NT2/D1 (cell line): Measurements from ENCODE around the gene C7.

Source experiments
- DNase-seq: peaks from one replicate; pipeline ENCODE4 v3.0.0-alpha.2; 2011; ENCODE audit warnings: low read depth, low spot score
- H3K27me3 ChIP-seq: 2 replicates; pipeline ENCODE4 v1.6.0; 2011; ENCODE audit warnings: mild to moderate bottlenecking; ENCODE audit not compliant: insufficient read length, insufficient read depth
- H3K36me3 ChIP-seq: 2 replicates; pipeline ENCODE4 v1.6.1; 2011; ENCODE audit warnings: mild to moderate bottlenecking, low read length, mixed read lengths; ENCODE audit not compliant: insufficient read depth, insufficient read length
- H3K4me1 ChIP-seq: 2 replicates; pipeline ENCODE4 v1.5.1; 2011; ENCODE audit not compliant: insufficient read depth, insufficient read length
- H3K4me3 ChIP-seq: 2 replicates; pipeline ENCODE4 v1.5.1; 2011; ENCODE audit warnings: low read depth; ENCODE audit not compliant: insufficient read length
- H3K9ac ChIP-seq: 2 replicates; pipeline ENCODE4 v1.6.0; 2011; ENCODE audit warnings: low read depth; ENCODE audit not compliant: insufficient read length
- H3K9me3 ChIP-seq: 2 replicates; pipeline ENCODE4 v1.5.1; 2011; ENCODE audit warnings: mild to moderate bottlenecking, low read length; ENCODE audit not compliant: insufficient read depth
- SUZ12 ChIP-seq: IDR thresholded peaks from 2 replicates; pipeline ENCODE4 v1.6.1; 2011; ENCODE audit not compliant: insufficient read length, insufficient read depth; ENCODE audit errors: extremely low read depth
- YY1 ChIP-seq: IDR thresholded peaks from 2 replicates; pipeline ENCODE4 v1.6.1; 2011; ENCODE audit not compliant: insufficient read length, insufficient read depth
- ZNF274 ChIP-seq: IDR thresholded peaks from 2 replicates; pipeline ENCODE4 v1.6.1; 2011; ENCODE audit warnings: mild to moderate bottlenecking, low read depth, low read length

The C7 gene

DNA sequence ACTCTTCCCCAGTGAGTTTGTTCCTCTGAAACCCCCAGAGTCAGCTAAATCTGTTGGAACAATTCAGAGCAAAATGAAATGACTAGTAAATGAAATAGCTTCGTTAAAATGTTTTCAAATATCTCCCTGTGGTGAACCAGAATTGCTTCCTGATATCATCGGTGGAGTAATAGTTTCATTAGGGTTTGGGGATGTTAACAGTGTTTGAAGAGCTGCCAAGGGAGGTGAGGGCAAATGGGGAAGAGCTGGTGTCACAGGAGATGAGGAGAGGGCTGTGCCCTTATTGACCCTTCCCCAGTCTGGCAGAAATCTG lies 4.3 kb upstream of the C7 start:
- Histone ChIP-seq H3K36me3 (no peaks in the 10 kb centered on the region), H3K9me3 (no peaks in the 10 kb centered on the region), H3K9ac (no peak overlapping the region), H3K4me1 (no peaks in the 10 kb centered on the region), H3K27me3 (no peaks in the 10 kb centered on the region), H3K4me3 (no peak overlapping the region)
- TF ChIP-seq YY1: no peak
- TF ChIP-seq SUZ12: no peak
- TF ChIP-seq ZNF274: no peak
- DNase-seq: no peak

DNA sequence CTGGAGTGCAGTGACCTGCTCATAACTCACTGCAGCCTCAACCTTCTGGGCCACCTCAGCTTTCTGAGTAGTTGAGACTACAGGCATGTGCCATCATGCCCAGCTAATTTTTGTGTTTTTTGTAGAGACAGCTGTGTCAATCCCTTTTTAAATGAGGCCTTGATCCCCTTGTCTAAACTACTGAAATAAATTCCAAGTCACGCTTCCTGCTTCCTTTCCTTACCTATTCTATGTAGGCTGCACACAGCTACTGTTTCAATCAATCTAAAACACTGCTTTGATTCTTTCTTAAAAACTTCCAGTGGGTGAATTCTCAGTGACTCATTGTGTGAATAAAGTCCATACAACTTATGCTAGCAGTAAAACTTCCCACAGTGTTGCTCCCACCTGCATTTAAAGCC lies 2.9 kb upstream of the C7 start:
- Histone ChIP-seq H3K36me3 (no peaks in the 10 kb centered on the region), H3K9me3 (no peaks in the 10 kb centered on the region), H3K4me1 (no peaks in the 10 kb centered on the region), H3K27me3 (no peaks in the 10 kb centered on the region), H3K9ac (no peak overlapping the region), H3K4me3 (no peak overlapping the region)
- DNase-seq: no peak
- TF ChIP-seq YY1 (no peak), SUZ12 (no peak), ZNF274 (no peak)

DNA sequence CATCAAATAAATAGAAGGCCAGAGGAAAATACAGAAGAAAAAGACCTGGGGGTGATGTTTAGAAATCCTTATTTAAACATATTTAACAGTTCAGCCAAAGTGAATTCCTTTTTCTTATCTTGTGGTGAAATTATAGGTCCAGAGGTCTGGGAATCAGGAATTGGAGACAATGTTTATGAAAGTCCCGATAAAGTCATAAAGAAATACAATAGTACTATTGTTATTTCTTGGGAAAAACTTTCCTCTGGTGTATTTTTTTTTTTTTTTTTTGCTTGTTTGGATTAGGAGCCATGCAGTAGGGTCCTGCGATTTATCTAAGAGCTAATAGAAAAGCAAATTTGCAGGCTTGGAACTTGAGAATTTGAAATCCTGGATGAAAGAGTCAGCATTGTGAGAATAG lies 426 bp downstream of the C7 start:
- no peak overlapping the region for H3K4me3 ChIP-seq
- H3K36me3 ChIP-seq: no peaks in the 10 kb centered on the region
- no peak for DNase-seq
- no peaks in the 10 kb centered on the region for H3K9me3 ChIP-seq
- H3K9ac ChIP-seq: no peak overlapping the region
- TF ChIP-seq SUZ12: no peak
- no peak for TF ChIP-seq YY1
- no peak for TF ChIP-seq ZNF274
- H3K4me1 ChIP-seq: no peaks in the 10 kb centered on the region
- H3K27me3 ChIP-seq: no peaks in the 10 kb centered on the region

DNA sequence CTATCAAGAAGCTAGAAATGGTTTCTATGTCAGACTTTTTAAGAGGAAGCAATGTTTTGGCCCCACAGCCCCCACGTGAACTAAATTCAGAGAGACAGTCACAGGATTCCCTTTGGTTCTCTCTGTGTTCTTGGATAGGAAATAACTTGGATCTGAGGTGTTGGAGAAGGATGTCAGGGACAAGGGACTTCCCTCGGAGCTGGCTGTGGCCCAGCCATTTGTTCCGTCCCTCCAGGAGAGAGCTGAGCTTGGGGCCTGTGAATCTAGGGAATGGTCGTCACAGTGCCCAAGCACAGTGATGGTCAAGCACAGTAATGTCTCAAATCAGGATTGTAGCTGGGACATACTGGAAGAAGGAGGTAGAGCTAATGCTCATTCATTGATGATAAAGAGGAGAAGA lies 2.0 kb downstream of the C7 start:
- no peak overlapping the region for H3K4me3 ChIP-seq
- H3K4me1 ChIP-seq: no peaks in the 10 kb centered on the region
- no peaks in the 10 kb centered on the region for H3K9me3 ChIP-seq
- no peak for DNase-seq
- H3K27me3 ChIP-seq: no peaks in the 10 kb centered on the region
- H3K9ac ChIP-seq: no peak overlapping the region
- TF ChIP-seq SUZ12: no peak
- TF ChIP-seq YY1: no peak
- no peak for TF ChIP-seq ZNF274
- H3K36me3 ChIP-seq: no peaks in the 10 kb centered on the region

DNA sequence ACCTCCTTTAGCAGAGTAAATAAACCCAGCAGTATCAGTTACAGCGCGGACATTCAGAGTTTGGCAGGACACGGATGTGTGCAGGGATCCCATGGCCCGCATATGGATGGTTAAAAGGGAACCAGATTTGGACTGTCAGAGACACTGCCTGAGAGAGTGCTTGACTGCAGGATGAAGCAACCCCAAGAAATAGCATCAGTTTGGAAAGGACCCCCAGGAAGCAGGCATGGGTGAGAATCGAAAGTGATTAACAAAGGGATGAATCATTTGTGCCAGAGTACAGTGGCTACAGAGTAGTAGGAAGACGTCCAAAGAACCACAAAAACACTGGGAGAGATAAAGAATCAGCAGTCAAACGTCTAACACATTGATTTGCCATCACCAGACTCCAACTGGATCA lies 5.5 kb downstream of the C7 start:
- Histone ChIP-seq H3K9me3 (no peaks in the 10 kb centered on the region), H3K27me3 (no peaks in the 10 kb centered on the region), H3K9ac (no peak overlapping the region), H3K36me3 (no peaks in the 10 kb centered on the region), H3K4me1 (no peaks in the 10 kb centered on the region), H3K4me3 (no peak overlapping the region)
- no peak for DNase-seq
- TF ChIP-seq SUZ12 (no peak), ZNF274 (no peak), YY1 (no peak)

DNA sequence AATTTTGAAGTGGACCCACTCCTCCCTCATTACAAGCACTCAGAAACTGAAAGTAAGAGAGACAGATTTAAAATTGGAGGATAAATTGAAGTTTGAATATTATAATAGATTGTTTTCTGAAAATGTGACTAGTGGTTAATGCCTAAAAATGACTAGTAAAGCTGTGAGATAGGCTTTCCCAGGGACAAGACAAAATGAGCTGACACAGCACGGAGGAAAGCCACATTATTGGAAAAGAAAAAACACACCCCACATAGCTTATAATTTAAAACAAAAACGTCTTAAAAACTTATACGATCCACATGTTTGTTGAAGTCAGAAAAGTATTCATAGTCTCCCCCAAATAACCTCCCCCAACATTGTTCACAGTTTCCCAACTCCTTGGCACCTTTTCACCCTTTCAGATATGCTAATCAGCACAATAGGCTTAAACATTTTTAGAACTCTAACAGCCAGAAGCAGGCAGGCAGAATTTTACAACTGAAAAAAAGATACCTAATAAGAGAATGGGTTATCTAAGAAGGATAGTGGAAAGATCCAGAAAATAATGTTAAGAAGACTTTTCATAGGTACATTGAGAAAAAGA lies 6.1 kb downstream of the C7 start:
- no peaks in the 10 kb centered on the region for H3K4me1 ChIP-seq
- no peaks in the 10 kb centered on the region for H3K9me3 ChIP-seq
- TF ChIP-seq ZNF274 (no peak), SUZ12 (no peak), YY1 (no peak)
- no peak overlapping the region for H3K9ac ChIP-seq
- no peaks in the 10 kb centered on the region for H3K36me3 ChIP-seq
- H3K27me3 ChIP-seq: no peaks in the 10 kb centered on the region
- H3K4me3 ChIP-seq: no peak overlapping the region
- DNase-seq: no peak

DNA sequence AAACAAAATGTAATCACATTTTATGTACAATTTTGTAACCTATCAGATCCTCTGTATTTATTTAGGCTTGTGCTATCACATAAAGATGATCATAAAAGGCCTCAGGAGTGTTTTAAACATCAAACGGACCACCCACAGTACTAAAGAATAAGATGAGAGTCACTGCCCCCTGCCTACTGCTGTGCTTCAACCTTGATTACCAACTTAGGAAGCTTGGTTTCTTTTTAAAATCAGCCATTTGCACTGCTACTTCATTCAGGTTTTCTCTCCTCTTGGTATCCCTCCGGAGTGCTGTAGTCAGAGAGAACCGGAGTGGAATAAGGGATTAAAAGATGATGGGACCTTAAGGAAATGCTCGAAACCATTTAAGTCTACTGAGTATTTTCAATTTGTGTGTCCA lies 6.9 kb downstream of the C7 start:
- Histone ChIP-seq H3K4me3 (no peak overlapping the region), H3K27me3 (no peaks in the 10 kb centered on the region), H3K36me3 (no peaks in the 10 kb centered on the region), H3K4me1 (no peaks in the 10 kb centered on the region), H3K9ac (no peak overlapping the region), H3K9me3 (no peaks in the 10 kb centered on the region)
- DNase-seq: no peak
- no peak for TF ChIP-seq SUZ12
- no peak for TF ChIP-seq YY1
- no peak for TF ChIP-seq ZNF274

DNA sequence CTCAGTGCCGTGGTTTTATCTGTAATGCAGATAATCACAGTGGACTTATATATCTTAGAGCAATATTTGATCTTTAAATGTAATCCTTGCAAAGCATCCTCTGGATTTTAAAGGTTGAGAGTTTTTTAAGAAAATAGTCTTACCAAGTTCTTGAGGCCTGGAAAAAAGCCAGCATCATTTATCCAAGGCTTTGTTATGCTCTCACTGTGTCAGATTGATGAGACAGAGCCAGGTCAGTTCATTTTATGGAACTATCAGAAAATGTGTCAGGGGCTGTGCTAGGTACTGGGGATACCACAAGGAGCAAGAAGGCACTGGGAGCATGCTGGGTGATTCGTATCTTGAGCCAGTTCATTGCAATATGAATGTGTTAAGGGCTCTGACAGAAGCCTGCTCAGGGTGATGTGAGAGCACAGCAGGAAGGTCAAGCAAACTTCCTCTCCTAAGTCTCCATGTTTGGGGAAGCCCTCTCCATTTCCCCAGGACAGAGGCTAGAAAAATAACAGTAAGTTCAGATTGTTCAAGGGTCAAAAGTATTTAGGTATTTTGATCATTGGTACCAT lies 19.7 kb downstream of the C7 start:
- Histone ChIP-seq H3K9me3 (peaks cover 23% of the 10 kb centered on the region), H3K36me3 (no peaks in the 10 kb centered on the region), H3K9ac (no peak overlapping the region), H3K4me1 (no peaks in the 10 kb centered on the region), H3K27me3 (no peaks in the 10 kb centered on the region), H3K4me3 (no peak overlapping the region)
- TF ChIP-seq SUZ12 (no peak), YY1 (no peak), ZNF274 (no peak)
- DNase-seq: no peak
